Measurements from ENCODE around the gene ACSL5.

Gene ACSL5

DNA sequence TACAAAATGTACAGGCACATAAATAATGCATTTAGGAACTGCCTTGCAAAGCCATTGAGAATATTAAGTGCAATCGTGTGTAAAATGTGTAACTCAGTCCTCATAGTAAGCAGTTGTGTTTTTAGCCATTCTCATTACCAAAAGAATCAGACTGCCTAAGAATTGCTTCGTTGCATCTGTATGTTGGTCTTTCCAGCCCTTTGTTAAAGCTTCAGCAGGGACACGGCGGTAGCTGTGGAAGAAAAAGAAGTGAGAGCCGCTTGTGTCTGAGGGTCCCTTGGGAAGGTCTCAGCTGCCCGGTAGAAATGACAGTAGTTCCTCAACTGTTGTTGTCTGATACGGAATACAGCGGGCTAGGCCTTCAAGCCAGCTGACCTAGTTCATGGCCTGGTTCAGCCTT lies 22.8 kb upstream of the ACSL5 start:
- no peak for DNase-seq

DNA sequence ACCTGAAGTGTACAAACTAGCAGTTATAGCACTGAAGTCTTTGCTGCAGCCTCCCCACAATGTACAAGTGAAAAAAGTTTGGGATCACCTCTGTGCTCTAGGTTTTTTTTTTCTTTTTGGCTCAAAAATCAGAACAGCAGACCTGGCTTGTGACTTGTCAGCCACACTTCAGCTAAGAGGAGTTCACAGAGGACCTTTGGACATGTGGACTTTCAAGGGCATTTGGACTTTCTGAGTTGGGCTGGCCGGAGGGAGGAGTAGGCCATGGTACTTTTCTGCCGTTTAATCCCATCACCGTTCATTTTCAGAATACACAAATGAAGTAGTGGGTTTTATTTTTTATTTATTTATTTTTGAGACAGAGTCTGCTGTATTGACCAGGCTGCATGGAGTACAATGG lies 21.9 kb upstream of the ACSL5 start:
- DNase-seq: no peak

DNA sequence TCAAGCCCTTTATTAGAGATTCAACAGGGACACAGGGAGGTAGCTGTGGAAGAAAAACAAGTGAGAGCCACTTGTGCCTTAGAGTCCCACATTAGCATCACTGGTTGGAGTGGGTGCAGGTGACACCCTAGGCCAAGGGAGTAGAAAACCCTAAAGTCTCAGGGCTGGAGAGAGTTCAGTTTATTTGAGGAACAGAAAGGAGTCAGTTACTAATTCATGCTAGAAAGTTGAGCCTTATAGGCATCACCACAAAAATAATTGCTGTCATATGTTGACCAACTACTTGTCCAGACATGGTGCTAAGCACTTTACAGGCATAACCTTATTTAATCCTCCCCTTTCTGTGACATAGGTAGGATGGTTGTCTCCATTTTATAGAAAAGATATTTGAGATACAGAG lies 20.9 kb upstream of the ACSL5 start:
- DNase-seq: no peak

DNA sequence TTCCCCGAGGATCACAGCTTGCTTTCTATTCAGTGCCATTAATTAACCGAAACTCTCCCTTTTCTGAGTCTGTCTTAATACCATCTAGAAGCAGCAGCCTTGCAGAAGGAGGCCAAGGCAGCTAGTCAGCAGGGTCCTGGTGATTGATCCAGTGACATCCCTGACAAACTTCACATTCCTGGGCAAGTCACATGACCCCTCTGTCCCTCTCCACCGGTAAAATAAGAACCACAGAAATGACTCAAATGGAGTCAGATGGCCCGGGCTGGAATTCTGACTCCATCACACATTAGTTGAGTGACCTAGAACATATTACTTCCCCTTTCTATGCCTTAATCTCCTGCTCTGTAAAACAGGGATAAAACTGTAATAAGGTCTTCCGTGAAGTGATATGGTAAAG lies 17.2 kb upstream of the ACSL5 start:
- DNase-seq: no peak

DNA sequence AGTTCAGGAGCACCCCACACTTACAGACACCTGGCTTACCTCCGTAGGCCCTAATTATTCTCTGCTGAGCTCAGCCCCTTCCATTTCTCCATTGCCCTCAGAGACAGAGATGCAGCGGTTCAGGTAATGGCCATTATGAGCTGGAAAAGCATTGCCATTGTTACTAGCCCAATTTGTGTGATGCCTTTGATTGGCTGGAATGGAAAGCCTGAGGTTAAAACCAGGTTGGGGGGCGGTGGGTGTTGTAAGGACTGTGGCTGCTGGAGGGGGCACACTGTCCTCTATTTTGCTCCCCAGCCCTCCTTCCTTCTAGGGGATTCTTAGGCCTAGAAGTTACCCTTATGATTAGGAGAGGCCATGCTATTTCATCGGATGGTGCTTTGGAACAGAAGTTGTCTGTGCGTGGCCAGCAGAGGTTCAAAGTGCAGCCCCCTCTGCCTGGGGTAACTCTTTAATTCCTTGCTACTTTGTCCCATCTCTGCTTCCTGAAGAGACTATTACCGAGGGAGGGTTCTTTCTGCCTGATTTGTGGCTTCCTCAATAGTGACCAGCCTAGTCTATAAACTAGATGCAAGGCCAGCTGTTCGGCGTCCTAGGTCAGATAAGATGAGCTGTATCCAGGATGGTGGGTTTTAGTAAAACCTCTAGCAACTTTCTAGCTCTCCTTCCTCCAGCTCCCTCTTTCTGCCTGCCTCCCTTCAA lies 14.2 kb upstream of the ACSL5 start:
- DNase-seq: no peak

DNA sequence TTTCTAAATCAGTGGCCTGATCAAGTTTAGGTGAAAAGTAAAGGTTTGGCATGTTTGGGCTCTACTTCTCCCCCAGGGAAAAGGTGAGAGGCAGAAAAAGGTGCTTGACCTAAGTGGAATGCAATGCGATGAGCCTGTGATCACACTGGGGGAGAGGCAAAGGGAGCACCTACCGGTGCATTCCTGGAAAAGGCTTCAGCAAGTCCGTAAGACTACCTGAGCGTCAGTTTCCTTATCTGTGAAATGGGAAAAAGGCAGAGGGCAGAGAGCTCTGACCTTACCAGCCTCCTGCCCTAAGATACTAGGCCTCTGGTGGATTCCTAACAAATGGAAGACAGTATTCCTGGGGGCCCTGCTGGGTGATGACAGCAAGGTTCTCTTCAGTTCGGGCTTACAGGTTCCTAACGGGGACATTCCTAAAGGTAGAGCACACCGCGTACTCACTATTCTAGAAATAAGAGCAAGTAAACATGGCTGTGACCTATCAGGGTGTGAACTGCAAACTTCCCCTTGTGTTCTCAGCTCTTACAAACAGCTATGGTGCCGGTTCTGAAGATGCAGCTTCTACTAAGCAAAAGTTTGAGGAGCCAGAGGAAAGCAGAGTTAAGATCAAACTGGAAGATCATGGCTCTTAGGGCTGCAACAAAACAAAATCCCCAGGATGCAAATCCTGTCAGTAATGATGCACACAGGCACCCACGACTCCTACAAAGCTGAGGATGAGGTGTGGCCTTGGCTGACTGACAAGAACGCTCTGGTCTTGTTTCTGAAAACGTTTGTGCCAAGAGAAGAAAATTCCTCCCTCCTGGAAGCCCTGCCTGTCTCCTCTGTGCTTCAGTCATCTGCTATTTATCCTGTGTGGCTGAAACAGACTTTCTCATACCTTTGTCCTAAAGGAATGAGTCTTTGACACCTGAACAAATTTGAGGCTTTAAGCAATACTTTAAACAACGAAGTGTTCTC lies 13.3 kb upstream of the ACSL5 start:
- no peak for DNase-seq

DNA sequence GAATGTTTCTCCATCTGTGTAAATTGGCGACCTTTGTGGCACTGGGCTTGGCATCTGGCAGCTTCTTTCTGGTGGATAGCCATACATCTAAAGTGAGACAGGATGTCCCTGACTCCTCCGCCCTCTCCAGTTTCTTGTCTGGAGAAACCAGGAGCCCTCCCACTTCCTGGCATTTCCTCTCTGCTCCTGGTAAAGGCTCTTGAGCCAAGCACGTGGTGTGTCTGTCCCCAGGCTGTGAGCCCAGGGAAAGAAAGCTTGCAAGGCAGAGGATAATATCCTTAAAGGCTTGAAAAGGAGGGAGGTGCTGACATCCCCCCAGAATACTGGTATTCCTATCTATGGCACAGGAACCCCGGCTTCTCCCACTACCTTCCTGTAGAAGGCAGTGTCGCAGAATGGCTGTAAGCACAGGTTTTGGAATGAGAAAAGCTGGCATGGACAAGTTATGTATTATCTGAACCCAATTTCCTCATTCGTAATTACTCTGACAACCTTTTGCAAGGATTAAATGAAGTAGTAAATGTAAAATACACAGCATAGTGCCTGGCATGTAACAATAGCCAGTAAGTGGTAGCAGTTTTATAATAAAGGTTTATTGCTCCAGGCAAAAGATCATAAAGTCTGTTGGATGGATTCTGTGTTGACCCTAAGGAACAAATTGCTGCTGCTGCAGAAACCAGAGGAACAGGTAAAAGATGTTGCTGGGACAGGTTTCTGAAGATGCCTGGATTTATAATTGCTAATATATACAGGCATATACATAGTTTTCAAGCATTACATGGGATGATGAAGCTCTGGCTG lies 11.8 kb upstream of the ACSL5 start:
- DNase-seq: no peak

DNA sequence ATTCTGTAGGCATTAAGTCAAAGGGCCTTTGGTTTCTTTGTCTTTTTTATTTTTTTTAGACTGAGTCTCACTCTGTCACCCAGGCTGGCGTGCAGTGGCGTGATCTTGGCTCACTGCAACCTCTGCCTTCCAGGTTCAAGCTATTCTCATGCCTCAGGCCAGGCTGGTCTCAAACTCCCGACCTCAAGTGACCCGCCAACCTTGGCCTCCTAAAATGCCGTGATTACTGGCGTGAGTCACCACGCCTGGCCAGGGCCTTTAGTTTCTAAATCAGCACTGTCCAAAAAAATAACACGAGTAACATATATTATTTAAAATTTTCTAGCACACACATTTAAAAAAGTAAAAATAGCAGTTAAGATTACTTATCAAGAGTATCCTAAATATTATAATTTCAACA lies 11.1 kb upstream of the ACSL5 start:
- DNase-seq: no peak

DNA sequence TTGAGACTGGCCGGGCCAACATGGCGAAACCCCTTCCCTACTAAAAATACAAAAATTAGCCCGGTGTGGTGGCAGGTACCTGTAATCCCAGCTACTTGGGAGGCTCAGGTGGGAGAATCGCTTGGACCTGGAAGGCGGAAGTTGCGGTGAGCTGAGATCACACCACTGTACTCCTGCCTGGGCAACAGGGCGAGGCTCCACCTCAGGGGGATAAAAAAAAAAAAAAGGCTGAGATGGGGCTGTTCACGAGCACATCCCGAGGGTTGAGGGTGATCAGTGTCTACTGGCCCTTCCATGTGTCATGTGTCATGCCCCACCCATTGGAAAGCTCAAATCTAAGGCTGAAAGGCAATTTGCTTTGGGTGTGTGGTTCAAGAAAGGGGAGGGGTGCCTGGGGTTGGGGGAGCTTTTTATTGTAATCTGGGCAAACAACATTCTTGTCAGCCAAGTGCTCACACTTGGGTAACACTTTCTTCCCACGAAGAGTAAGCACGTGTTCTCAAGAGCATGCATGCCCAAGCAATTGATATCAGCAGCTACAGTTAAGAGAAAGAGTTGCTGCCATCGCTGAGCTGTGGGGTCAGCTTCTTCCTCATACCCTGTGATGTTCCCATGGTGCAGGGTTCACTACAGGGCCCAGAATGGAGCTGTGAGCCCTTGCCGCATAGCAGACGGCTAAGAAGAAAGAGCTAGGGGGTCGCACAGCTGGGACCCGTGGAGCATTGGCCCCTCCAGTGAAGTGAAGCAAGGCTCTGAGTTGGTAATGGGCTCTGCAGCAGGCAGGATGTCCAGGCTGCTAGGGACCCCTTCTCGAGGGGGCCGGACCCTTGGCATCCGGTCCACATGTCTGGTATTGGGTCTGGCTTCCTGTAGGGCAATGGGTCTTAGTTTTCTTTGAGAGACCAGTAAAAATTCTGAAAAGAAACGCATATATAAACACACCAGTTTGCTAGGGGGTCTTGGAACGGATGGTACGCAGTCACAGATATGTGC lies 9.9 kb upstream of the ACSL5 start:
- no peak for DNase-seq

DNA sequence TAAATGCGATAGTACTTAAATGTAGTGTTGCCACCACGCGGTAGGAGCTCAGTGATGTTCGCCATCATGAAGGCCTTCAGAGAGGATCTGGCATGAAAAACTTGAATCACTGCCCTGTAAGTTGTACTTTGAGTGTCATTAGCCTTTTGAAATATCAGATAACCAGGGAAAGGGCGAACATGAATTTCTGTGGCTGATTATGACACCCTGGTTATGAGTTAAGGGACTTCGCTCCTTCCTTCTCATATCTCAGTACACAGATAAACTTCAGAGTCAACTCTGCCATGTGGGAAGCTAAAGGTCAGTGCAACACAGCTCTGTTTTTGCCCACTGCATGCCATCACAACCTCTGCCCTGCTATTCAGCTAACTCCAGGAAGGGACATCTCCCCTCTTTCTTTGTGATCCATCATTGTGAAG lies 8.9 kb upstream of the ACSL5 start:
- no peak for DNase-seq

DNA sequence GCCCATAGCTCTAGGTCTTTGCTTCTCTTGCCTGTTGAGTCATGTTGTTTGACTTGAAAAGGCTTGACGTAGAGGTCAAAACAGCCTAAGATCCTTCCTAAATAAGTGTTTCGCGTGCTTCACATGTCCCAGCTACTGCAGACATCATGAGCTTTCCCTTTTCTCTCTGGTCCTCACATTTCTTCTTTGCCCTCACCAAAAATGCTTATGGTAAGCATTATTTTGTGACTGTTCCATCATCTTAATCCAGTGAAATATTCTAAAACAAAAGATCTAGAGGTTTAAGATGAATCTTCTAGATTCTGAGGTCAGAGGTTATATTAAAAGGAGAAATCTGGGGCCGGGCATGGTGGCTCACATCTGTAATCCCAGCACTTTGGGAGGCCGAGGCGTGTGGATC lies 8.5 kb upstream of the ACSL5 start:
- DNase-seq: no peak

DNA sequence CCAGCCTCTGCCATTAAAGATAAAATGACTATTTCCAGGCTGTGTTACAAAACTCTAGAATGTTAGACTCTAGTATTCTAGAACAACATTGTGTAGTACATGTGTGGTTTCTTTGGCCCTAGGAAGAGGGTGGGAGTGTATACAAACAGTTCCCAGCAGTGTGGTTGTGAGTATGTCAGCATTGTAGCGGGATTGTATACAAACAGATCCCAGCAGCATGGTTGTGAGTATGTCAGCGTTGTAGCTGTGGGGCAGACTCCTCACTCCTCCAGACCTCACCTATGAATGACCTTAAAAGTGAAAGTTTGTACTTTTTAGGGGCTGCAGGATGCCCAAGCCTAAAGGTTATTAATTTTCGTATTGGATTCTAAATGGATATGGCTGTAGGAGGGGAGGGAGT lies 6.9 kb upstream of the ACSL5 start:
- no peak for DNase-seq

DNA sequence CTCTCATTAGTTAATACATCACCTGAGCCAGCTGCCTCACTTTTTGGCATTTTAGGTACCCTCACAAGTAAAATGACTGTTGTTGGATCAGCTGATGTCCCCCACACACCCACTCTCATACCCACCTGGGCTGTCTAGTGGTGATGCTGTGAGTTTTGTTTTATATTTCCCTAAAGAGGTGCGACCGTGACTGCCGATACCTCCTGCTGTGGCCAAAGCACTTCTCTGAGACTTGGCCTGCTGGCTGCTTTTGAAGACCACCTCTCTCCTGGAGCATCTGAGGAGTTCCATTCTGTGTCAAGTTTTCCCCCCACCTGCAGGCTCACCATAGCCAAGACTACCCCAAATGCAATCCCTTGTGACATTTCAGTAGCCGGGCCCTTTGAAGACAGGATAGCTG lies 6.4 kb upstream of the ACSL5 start:
- DNase-seq: no peak

DNA sequence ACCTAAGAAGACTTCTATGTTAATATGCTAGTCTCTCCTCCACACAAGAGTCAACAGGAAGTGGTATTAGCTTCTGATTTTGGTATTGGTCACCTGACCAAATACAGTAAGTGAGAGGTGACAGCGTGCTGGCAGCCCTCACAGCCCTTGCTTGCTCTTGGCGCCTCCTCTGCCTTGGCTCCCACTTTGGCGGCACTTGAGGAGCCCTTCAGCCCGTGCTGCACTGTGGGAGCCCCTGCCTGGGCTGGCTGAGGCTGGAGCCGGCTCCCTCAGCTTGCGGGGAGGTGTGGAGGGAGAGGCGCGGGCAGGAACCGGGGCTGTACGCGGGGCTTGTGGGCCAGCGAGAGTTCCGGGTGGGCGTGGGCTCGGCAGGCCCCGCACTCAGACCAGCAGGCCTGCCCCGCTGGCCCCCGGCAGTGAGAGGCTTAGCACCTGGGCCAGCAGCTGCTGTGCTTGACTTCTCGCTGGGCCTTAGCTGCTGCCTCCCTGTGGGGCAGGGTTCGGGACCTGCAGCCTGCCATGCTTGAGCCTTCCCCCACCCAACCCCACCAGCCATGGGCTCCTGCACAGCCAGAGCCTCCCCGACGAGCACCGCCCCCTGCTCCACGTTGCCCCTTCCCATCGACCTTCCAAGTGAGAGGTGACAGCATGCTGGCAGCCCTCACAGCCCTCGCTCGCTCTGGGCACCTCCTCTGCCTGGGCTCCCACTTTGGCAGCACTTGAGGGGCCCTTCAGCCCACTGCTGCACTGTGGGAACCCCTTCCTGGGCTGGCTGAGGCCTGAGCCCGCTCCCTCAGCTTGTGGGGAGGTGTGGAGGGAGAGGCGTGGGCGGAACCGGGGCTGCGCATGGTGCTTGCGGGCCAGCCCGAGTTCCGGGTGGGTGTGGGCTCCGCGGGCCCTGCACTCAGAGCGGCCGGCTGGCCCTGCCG lies 4.2 kb upstream of the ACSL5 start:
- DNase-seq: peak; percentile 19

DNA sequence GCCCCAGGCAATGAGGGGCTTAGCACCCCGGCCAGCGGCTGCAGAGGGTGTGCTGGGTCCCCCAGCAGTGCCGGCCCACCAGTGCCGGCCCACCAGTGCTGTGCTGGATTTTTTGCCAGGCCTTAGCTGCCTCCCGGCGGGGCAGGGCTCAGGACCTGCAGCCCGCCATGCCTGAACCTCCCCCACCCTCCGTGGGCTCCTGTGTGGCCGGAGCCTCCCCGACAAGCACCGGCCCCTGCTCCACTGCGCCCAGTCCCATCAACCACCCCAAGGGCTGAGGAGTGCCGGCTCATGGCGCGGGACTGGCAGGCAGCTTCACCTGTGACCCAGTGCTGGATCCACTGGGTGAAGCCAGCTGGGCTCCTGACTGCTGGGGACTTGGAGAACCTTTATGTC lies 3.5 kb upstream of the ACSL5 start:
- peak; percentile 44 for DNase-seq

DNA sequence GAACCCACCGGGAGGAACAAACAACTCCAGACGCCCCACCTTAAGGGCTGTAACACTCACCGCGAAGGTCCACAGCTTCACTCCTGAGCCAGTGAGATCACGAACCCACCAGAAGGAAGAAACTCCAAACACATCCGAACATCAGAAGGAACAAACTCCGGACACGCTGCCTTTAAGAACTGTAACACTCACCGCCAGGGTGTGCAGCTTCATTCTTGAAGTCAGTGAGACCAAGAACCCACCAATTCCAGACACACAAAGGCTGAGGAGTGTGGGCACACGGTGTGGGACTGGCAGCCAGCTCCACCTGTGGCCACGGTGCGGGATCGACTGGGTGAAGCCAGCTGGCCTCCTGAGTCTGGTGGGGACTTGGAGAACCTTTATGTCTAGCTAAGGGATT lies 2.6 kb upstream of the ACSL5 start:
- peak; percentile 50 for DNase-seq

DNA sequence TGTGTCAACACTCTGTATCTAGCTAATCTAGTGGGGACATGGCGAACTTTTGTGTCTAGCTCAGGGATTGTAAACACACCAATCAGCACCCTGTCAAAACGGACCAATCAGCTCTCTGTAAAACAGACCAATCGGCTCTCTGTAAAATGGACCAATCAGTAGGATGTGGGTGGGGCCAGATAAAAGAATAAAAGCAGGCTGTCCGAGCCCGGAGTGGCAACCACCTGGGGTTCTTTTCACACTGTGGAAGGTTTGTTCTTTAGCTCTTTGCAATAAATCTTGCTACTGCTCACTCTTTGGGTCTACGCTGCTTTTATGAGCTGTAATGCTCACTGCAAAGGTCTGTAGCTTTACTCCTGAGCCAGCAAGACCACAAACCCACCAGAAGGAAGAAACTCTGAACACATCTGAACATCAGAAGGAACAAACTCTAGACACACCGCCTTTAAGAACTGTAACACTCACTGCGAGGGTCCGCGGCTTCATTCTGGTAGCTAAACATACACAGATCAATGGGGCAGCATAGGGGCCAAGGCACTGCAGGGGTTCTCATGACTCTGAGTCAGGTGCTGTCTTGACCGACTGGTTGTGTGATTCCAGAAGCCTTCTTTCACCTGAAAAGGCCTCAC lies 1.6 kb upstream of the ACSL5 start:
- DNase-seq: peak; percentile 56

DNA sequence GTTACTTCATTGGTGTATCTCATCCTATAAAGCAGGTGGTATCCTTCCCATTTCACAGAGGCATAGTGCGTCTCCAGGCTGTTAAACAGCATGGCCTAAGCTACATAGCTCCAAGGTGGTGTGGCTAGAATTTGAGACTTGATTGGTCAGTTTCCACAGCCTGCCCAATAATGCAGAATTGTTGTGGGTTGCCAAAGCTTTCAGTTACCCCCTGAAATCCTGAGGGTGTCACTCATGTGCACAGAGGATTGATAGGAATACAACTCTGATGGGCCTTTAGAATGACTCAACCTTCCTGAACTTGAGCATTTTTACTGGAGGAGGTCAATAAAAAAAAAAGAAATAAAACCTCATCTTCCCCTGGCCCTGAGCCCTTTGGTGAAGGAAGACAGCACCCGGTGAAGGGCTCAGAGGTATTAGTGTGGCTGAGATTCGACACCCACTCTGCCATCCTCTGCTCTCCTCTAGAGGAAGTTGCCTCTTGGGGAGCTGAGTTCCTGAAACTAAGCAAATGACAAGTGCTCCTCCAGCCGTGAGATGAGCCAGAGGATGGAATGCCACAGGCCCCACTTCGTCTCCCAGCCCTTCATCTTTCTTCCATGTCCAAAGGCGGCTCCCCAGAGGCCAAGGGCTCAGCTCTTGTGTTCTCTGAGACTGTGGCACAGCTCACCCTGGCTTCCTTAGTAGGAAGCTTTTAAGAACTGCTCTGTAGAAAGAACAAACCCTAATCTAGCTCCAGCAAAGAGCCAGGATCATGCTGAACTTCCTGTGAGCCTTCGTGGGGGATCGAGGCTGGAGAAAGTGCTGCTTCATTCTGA lies 1.0 kb downstream of the ACSL5 start:
- DNase-seq: peak; percentile 68

DNA sequence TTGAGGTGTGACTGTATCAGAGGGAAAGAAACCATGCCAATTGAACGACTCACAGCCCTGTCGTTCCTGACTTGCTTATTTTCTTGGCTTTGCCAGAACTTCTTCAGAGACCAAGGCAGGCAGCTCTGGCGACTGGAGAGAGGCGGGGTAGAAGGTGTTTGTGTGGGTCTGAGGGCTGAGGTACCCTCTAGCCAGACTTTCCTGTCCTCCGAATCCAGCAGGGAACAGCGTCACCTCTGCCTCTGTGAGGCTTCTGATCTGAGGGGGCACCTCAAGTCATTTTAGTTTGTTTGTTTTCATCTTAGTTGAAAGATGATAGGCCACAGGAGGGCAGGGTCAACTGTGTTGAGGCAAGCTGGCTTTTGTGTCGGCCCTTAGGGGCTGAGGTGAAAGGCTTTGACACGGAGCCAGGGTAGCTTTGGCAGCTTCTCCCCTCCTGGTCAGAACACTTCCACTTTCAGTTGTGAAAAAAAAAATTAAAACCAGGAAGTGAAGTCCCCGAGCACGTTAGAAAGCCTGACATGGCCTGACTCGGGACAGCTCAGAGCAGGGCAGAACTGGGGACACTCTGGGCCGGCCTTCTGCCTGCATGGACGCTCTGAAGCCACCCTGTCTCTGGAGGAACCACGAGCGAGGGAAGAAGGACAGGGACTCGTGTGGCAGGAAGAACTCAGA lies 1.9 kb downstream of the ACSL5 start:
- DNase-seq: peak; percentile 81

Data from activated CD8-positive, alpha-beta memory T cell treated with anti-CD3 and anti-CD28 coated beads for 24 hours (primary cell).